Measurements from ENCODE around the gene SYT15B. TPM values are rescaled to one million over a fixed set of nuclear protein-coding genes. Genes with fewer than 3 reads are reported as not detected.
"Not testable (repeated sequence)": the region's sequence is repeated elsewhere in the genome, so short reads cannot be mapped to it uniquely, and the experiment has no call there.

SYT15B gene
- total RNA-seq, 4 donors from 2014 or later = 0.41 to 0.80 (median 0.64) TPM; not detected in 1

- DNase-seq; intact Hi-C loops (cut with DNase I; ENCODE audit: low total_unique reads); H3K9me3 ChIP-seq; H3K27ac ChIP-seq; H3K4me3 ChIP-seq; in situ Hi-C loops (cut with MboI; ENCODE audit: low pct_ligation_motif_present in 1 of 4, low pct_unique_long_range_greater_than_20kb in 1 of 4, low sequenced_read_pairs in 3 of 4); H3K27me3 ChIP-seq; H3K4me1 ChIP-seq; H3K36me3 ChIP-seq: not testable (repeated sequence)
- WGBS, 2 donors (ENCODE audit: low coverage in 1 of 2) = 71% methylated on average over 1 of the region's 5 CpGs; no CpG with 5 or more reads in 1 of the 2 donors
Measured at GRCh38 chr10:47730911-47731310, 32.5 kb downstream of the SYT15B start.

- in situ Hi-C loops (cut with MboI; ENCODE audit: low pct_ligation_motif_present in 1 of 4, low pct_unique_long_range_greater_than_20kb in 1 of 4, low sequenced_read_pairs in 3 of 4); H3K9me3 ChIP-seq; H3K27ac ChIP-seq; H3K36me3 ChIP-seq; H3K4me3 ChIP-seq; DNase-seq; H3K4me1 ChIP-seq; H3K27me3 ChIP-seq; intact Hi-C loops (cut with DNase I; ENCODE audit: low total_unique reads): not testable (repeated sequence)
- WGBS, 2 donors (ENCODE audit: low coverage in 1 of 2) = no CpG with 5 or more reads among the region's 6 CpGs
Measured at GRCh38 chr10:47725740-47726139, 37.7 kb downstream of the SYT15B start.

- DNase-seq = not testable (repeated sequence)
- no CpG with 5 or more reads among the region's 3 CpGs for WGBS, 2 donors (ENCODE audit: low coverage in 1 of 2)
Measured at GRCh38 chr10:47725047-47725446, 38.3 kb downstream of the SYT15B start.

GRCh38 chr10:47724119-47724518 is 39.3 kb downstream of the SYT15B start:
- H3K4me3 ChIP-seq; intact Hi-C loops (cut with DNase I; ENCODE audit: low total_unique reads); in situ Hi-C loops (cut with MboI; ENCODE audit: low pct_ligation_motif_present in 1 of 4, low pct_unique_long_range_greater_than_20kb in 1 of 4, low sequenced_read_pairs in 3 of 4); DNase-seq; H3K27ac ChIP-seq; H3K4me1 ChIP-seq; H3K36me3 ChIP-seq; H3K27me3 ChIP-seq; H3K9me3 ChIP-seq: not testable (repeated sequence)
- 74% methylated on average over 4 of the region's 6 CpGs; no CpG with 5 or more reads in 1 of the 2 donors for WGBS, 2 donors (ENCODE audit: low coverage in 1 of 2)

More at GRCh38 chr10:47725047-47725446, 38.3 kb downstream of the SYT15B start:
- H3K27ac ChIP-seq; intact Hi-C loops (cut with DNase I; ENCODE audit: low total_unique reads); H3K4me3 ChIP-seq; H3K4me1 ChIP-seq; H3K36me3 ChIP-seq; H3K27me3 ChIP-seq; H3K9me3 ChIP-seq; in situ Hi-C loops (cut with MboI; ENCODE audit: low pct_ligation_motif_present in 1 of 4, low pct_unique_long_range_greater_than_20kb in 1 of 4, low sequenced_read_pairs in 3 of 4): not testable (repeated sequence)

GRCh38 chr10:47723362-47723761 is 40.0 kb downstream of the SYT15B start:
- 57% methylated on average over 1 of the region's 3 CpGs; no CpG with 5 or more reads in 1 of the 2 donors for WGBS, 2 donors (ENCODE audit: low coverage in 1 of 2)

GRCh38 chr10:47717011-47717769 is 46.2 kb downstream of the SYT15B start:
- intact Hi-C loops (cut with DNase I; ENCODE audit: low total_unique reads); in situ Hi-C loops (cut with MboI; ENCODE audit: low pct_ligation_motif_present in 1 of 4, low pct_unique_long_range_greater_than_20kb in 1 of 4, low sequenced_read_pairs in 3 of 4); H3K36me3 ChIP-seq; H3K27ac ChIP-seq; H3K27me3 ChIP-seq; H3K9me3 ChIP-seq; H3K4me1 ChIP-seq; DNase-seq; H3K4me3 ChIP-seq: not testable (repeated sequence)
- WGBS, 2 donors (ENCODE audit: low coverage in 1 of 2) = 97% methylated on average over 5 of the region's 8 CpGs; no CpG with 5 or more reads in 1 of the 2 donors

More at GRCh38 chr10:47723362-47723761, 40.0 kb downstream of the SYT15B start:
- intact Hi-C loops (cut with DNase I; ENCODE audit: low total_unique reads); H3K27ac ChIP-seq; H3K36me3 ChIP-seq; in situ Hi-C loops (cut with MboI; ENCODE audit: low pct_ligation_motif_present in 1 of 4, low pct_unique_long_range_greater_than_20kb in 1 of 4, low sequenced_read_pairs in 3 of 4); H3K27me3 ChIP-seq; DNase-seq; H3K4me3 ChIP-seq; H3K9me3 ChIP-seq; H3K4me1 ChIP-seq: not testable (repeated sequence)

Other genes starting within 250 kb of the SYT15B start
- gene AGAP9, start 240.0 kb downstream of the SYT15B start, total RNA-seq = 10 to 100 TPM in 2 of 4 donors, 1 to 10 TPM in 2; 2.0 to 18.6 (median 12.4) TPM
- gene NPY4R2, start 155.1 kb upstream of the SYT15B start, total RNA-seq = 10 to 100 TPM in 1 of 4 donors, 1 to 10 TPM in 3; 1.6 to 26.9 (median 8.9) TPM
- not detected for gene FAM25C, start 236.2 kb upstream of the SYT15B start, total RNA-seq

Measured in transverse colon (tissue), 4 donors.